ENCODE measurements around the gene HAND1. TPM values are rescaled to one million over a fixed set of nuclear protein-coding genes. Genes with fewer than 3 reads are reported as not detected.
A peak's percentile ranks its signal among the peaks of the same experiment; 100 is the strongest.

HAND1 gene
- total RNA-seq, 1 donor from 2014 or later: not detected

DNA sequence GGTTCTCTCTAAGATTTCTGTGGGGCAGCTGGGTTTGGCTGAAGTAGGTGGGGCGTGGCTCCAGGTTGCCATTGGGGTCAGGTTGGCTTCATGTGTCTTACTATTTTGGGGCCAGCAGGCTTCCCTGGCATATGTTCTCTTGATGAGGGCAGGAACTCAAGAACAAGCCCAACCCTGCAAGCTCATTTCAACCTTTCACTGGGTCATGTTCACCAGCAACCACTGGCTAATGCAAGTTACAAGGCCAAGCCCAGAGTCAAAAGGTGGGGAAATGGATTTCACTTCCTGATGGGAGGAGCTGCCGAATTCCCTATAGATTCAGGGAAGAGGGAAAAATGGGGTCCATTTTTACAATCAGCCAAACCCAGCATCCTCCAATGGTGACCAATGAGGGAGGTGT, 34.0 kb upstream of the HAND1 start:
- peaks cover 4% of the 10 kb centered on the region for H3K27me3 ChIP-seq
- no peaks in the 10 kb centered on the region for H3K9me3 ChIP-seq
- TF ChIP-seq CTCF (IDR thresholded peaks at IDR 0.05): no peak
- H3K4me3 ChIP-seq: no peak overlapping the region
- H3K4me1 ChIP-seq: no peaks in the 10 kb centered on the region
- no peak overlapping the region for H3K27ac ChIP-seq
- intact Hi-C loops (cut with DNase I): no loop called here
- DNase-seq (peak; percentile 9), ATAC-seq (no peak)
- H3K36me3 ChIP-seq: no peaks in the 10 kb centered on the region

DNA sequence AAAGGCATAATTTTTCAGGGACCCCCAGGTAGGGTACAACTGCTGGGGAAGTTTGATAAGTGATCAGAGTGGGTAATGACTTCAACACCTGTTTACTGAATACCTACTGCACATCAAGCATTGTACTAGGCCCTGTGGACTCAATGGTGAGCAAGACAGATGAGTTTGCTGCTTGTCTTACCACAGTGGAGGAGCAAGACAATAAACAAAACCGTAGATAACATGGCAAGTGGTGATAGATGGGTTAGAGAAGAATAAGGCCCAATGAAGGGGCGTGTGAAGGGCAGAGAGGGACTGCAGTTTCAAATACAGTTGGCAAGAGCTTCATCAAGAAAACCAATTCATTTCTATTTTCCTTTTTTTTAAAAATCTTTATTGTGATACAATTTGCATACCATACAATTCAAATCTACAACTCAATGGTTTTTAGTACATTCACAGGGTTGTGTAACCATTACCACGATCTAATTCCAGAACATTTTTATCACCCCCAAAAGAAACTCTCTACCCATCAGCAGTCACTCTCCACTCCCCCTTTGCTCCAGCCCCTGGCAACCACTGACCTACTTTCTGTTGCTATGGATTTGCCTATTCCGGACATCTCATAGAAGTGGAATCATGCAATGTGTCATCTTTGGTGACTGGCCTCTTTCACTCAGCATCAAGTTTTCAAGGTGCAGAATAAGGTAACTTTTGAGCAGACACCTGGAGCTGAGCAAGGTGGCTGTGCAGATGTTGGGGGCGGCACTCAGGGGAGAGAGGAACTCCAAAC, 31.9 kb upstream of the HAND1 start:
- intact Hi-C loops (cut with DNase I): no loop called here
- no peak for ATAC-seq
- no peaks in the 10 kb centered on the region for H3K4me1 ChIP-seq
- H3K9me3 ChIP-seq: no peaks in the 10 kb centered on the region
- H3K27me3 ChIP-seq: no peaks in the 10 kb centered on the region
- H3K27ac ChIP-seq: no peak overlapping the region
- TF ChIP-seq CTCF (IDR thresholded peaks at IDR 0.05): no peak
- DNase-seq: peak; percentile 7
- H3K4me3 ChIP-seq: no peak overlapping the region
- H3K36me3 ChIP-seq: no peaks in the 10 kb centered on the region

- no peaks in the 10 kb centered on the region for H3K4me1 ChIP-seq
- no peaks in the 10 kb centered on the region for H3K36me3 ChIP-seq
- DNase-seq: peak; percentile 15
Measured at GRCh38 chr5:154508114-154508513, 30.1 kb upstream of the HAND1 start.

GRCh38 chr5:154506716-154507080, 28.7 kb upstream of the HAND1 start:
- no peak for TF ChIP-seq CTCF (IDR thresholded peaks at IDR 0.05)
- no peak overlapping the region for H3K27ac ChIP-seq
- intact Hi-C loops (cut with DNase I): no loop called here
- DNase-seq (peak; percentile 40), ATAC-seq (no peak)
- H3K4me1 ChIP-seq: no peaks in the 10 kb centered on the region
- H3K9me3 ChIP-seq: no peaks in the 10 kb centered on the region
- no peak overlapping the region for H3K4me3 ChIP-seq
- H3K27me3 ChIP-seq: no peaks in the 10 kb centered on the region
- H3K36me3 ChIP-seq: no peaks in the 10 kb centered on the region

More at GRCh38 chr5:154508114-154508513, 30.1 kb upstream of the HAND1 start:
- Histone ChIP-seq H3K27ac (no peak overlapping the region), H3K27me3 (no peaks in the 10 kb centered on the region), H3K9me3 (no peaks in the 10 kb centered on the region), H3K4me3 (no peak overlapping the region)
- TF ChIP-seq CTCF (IDR thresholded peaks at IDR 0.05): no peak
- ATAC-seq: no peak
- intact Hi-C loops (cut with DNase I): no loop called here

GRCh38 chr5:154506049-154506715, 28.2 kb upstream of the HAND1 start:
- no peaks in the 10 kb centered on the region for H3K27me3 ChIP-seq
- ATAC-seq (no peak), DNase-seq (peak; percentile 21)
- no peak for TF ChIP-seq CTCF (IDR thresholded peaks at IDR 0.05)
- intact Hi-C loops (cut with DNase I): no loop called here
- no peak overlapping the region for H3K4me3 ChIP-seq
- H3K4me1 ChIP-seq: no peaks in the 10 kb centered on the region
- no peak overlapping the region for H3K27ac ChIP-seq
- no peaks in the 10 kb centered on the region for H3K36me3 ChIP-seq
- no peaks in the 10 kb centered on the region for H3K9me3 ChIP-seq
